Gastrocnemius medialis (tissue), 4 donors: ENCODE data around the gene NPNT.

Experiments
- POLR2A ChIP-seq, 2 donors: fragments of 450-650 bp; IDR thresholded peaks; one replicate each; pipeline ENCODE4 v1.6.1; 2017; ENCODE audit warnings: antibody characterized with exemption in 2 of 2, mild to moderate bottlenecking in 2 of 2, moderate library complexity in 2 of 2
- TF ChIP-seq, protein P1 (sequence below), 5 experiments: fragments of 450-650 bp in 3 of 5; fragments of 200-600 bp in 2 of 5; sonication (generic) in 2 of 5; IDR thresholded peaks in 4 of 5; conservative IDR thresholded peaks in 1 of 5; 1 replicate in 4 of 5; 2 replicates in 1 of 5; pipeline ENCODE4 v1.5.1; 2016 to 2019; ENCODE audit warnings: antibody characterized with exemption in 5 of 5, mild to moderate bottlenecking in 3 of 5, moderate library complexity in 3 of 5

DNA sequence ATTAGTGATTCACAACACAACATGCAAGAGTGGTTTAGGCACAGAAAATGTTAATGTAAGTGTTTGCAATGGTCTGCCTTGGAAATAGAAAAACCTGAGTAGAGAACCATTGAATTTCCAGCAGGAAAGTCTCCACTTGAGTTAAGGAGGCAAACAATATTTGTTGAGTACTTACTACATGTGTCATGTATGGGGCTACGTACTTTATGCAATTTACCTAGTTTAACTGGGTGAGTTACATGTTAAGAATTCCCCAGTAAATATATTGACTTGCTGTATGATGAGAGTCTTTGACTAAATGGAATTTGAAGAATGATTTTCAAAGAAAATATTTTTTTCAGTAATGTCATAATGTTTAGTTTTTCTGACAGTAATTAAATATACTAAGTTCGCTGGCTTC, 7.8 kb upstream of the NPNT start:
- TF ChIP-seq POLR2A (IDR thresholded peaks at IDR 0.05) = no peak
- TF ChIP-seq, protein P1, sequence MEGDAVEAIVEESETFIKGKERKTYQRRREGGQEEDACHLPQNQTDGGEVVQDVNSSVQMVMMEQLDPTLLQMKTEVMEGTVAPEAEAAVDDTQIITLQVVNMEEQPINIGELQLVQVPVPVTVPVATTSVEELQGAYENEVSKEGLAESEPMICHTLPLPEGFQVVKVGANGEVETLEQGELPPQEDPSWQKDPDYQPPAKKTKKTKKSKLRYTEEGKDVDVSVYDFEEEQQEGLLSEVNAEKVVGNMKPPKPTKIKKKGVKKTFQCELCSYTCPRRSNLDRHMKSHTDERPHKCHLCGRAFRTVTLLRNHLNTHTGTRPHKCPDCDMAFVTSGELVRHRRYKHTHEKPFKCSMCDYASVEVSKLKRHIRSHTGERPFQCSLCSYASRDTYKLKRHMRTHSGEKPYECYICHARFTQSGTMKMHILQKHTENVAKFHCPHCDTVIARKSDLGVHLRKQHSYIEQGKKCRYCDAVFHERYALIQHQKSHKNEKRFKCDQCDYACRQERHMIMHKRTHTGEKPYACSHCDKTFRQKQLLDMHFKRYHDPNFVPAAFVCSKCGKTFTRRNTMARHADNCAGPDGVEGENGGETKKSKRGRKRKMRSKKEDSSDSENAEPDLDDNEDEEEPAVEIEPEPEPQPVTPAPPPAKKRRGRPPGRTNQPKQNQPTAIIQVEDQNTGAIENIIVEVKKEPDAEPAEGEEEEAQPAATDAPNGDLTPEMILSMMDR (IDR thresholded peaks at IDR 0.05 in 4 of 5, conservative IDR thresholded peaks at IDR 0.05 in 1 of 5) = no peak
